Endothelial cell of umbilical vein (primary cell): ENCODE measurements around the gene ZSWIM6. TPM values are rescaled to one million over a fixed set of nuclear protein-coding genes. Genes with fewer than 3 reads are reported as not detected.

Experiments
- BruUV-seq: library from RNA; stranded (reverse); fragments of 400-500 nt; replicated peaks from 2 replicates; lab custom pipeline; 2021; lab: Mats Ljungman, UMichigan
- CTCF ChIA-PET: fragments of 300-600, 350-600 bp; sonication (Branson Sonifier 250); formaldehyde crosslinking; loops from one replicate; lab custom pipeline; 2021; ENCODE audit warnings: antibody characterized with exemption, inconsistent platforms; lab: Charles Lee
- POLR2A ChIA-PET: fragments of 300-600, 350-600 bp; sonication (Branson Sonifier 250); formaldehyde crosslinking; loops from one replicate; lab custom pipeline; 2021; ENCODE audit warnings: antibody characterized with exemption, inconsistent platforms; lab: Charles Lee
- DNase-seq: peaks from one replicate; pipeline ENCODE4 v3.0.0-alpha.2; 2011; ENCODE audit warnings: low read depth, low spot score
- FAIRE-seq: peaks from 2 replicates; lab custom pipeline; 2011; peaks lifted over from hg19 to GRCh38; lab: Jason Lieb, UNC
- H2AFZ ChIP-seq: 2 replicates; pipeline ENCODE4 v1.6.0; 2012; ENCODE audit warnings: low read depth, low read length, control low read depth, inconsistent platforms
- H3K27ac ChIP-seq: 2 replicates; pipeline ENCODE4 v1.5.1; 2011; ENCODE audit warnings: low read depth, mild to moderate bottlenecking, control low read depth, low read length, moderate library complexity; ENCODE audit not compliant: insufficient read depth
- H3K27me3 ChIP-seq, 2 experiments: 2 replicates each; pipeline versions ENCODE4 v1.6.0 to v1.6.1; 2011; ENCODE audit warnings: low read length in 2 of 2, mixed read lengths in 1 of 2; ENCODE audit not compliant: control insufficient read depth in 2 of 2, insufficient read depth in 2 of 2
- H3K36me3 ChIP-seq, 2 experiments: 2 replicates in 1 of 2; 3 replicates in 1 of 2; pipeline ENCODE4 v1.5.1; 2011; ENCODE audit warnings: low read length in 2 of 2, mild to moderate bottlenecking in 1 of 2, moderate library complexity in 1 of 2; ENCODE audit not compliant: control insufficient read depth in 2 of 2, insufficient read depth in 2 of 2; ENCODE audit errors: extremely low read depth in 1 of 2
- H3K4me1 ChIP-seq: 3 replicates; pipeline ENCODE4 v1.5.1; 2011; ENCODE audit warnings: mild to moderate bottlenecking, low read length; ENCODE audit not compliant: control insufficient read depth, insufficient read depth; ENCODE audit errors: extremely low read depth
- H3K4me2 ChIP-seq: 2 replicates; pipeline ENCODE4 v1.6.1; 2011; ENCODE audit warnings: low read length, control low read depth, mixed read lengths; ENCODE audit not compliant: insufficient read depth
- H3K4me3 ChIP-seq, 3 experiments: fragments of 200-600 bp in 1 of 3; sonication (generic), shearing (Covaris generic) in 1 of 3; replicated peaks in 1 of 3; 2 replicates each; pipeline ENCODE4 v1.5.1; 2011 to 2016; ENCODE audit warnings: control low read depth in 3 of 3, low read length in 3 of 3, mild to moderate bottlenecking in 2 of 3, inconsistent platforms in 1 of 3, low read depth in 1 of 3, moderate library complexity in 1 of 3; ENCODE audit not compliant: insufficient read depth in 1 of 3
- H3K79me2 ChIP-seq: 2 replicates; pipeline ENCODE4 v1.6.0; 2012; ENCODE audit warnings: low read length, inconsistent platforms; ENCODE audit not compliant: control insufficient read depth, insufficient read depth
- H3K9ac ChIP-seq: replicated peaks from 2 replicates; pipeline ENCODE3; 2011; ENCODE audit warnings: low read length, control low read depth; ENCODE audit not compliant: insufficient read depth; ENCODE audit errors: extremely low read depth
- H3K9me1 ChIP-seq: replicated peaks from 3 replicates; pipeline ENCODE4 v1.6.0; 2011; ENCODE audit warnings: mild to moderate bottlenecking, low read length; ENCODE audit not compliant: control insufficient read depth, insufficient read depth; ENCODE audit errors: extremely low read depth
- H3K9me3 ChIP-seq: replicated peaks from 2 replicates; pipeline ENCODE4 v1.5.1; 2012; ENCODE audit warnings: low read length, inconsistent platforms; ENCODE audit not compliant: control insufficient read depth, insufficient read depth
- H4K20me1 ChIP-seq: replicated peaks from 2 replicates; pipeline ENCODE3; 2011; ENCODE audit warnings: mild to moderate bottlenecking, low read length; ENCODE audit not compliant: control insufficient read depth, insufficient read depth; ENCODE audit errors: extremely low read depth
- EZH2 ChIP-seq: IDR thresholded peaks from 2 replicates; pipeline ENCODE4 v1.6.1; 2012; ENCODE audit warnings: borderline replicate concordance, low read depth, mild to moderate bottlenecking, moderate library complexity, low read length, inconsistent platforms; ENCODE audit not compliant: severe bottlenecking
- FOS ChIP-seq: IDR thresholded peaks from 2 replicates; pipeline ENCODE4 v1.6.1; 2011; ENCODE audit warnings: mild to moderate bottlenecking, low read length, moderate library complexity, borderline replicate concordance; ENCODE audit not compliant: insufficient read depth
- GATA2 ChIP-seq: IDR thresholded peaks from 2 replicates; pipeline ENCODE4 v1.7.0; 2011; ENCODE audit warnings: low read depth, mild to moderate bottlenecking, moderate library complexity, mixed read lengths, low read length; ENCODE audit not compliant: insufficient read length, insufficient read depth
- JUN ChIP-seq: IDR thresholded peaks from 2 replicates; pipeline ENCODE4 v1.6.1; 2011; ENCODE audit warnings: borderline replicate concordance, low read depth; ENCODE audit not compliant: insufficient read length, insufficient read depth
- MYC ChIP-seq: IDR thresholded peaks from one replicate; pipeline ENCODE4 v1.6.1; 2011; ENCODE audit warnings: mild to moderate bottlenecking, low read depth, low read length
- POLR2A ChIP-seq: IDR thresholded peaks from 2 replicates; pipeline ENCODE4 v1.6.1; 2012; ENCODE audit warnings: low read depth, mild to moderate bottlenecking, control low read depth, low read length
- POLR2AphosphoS5 ChIP-seq: IDR thresholded peaks from 2 replicates; pipeline ENCODE4 v1.6.1; 2012; ENCODE audit warnings: low read depth, mild to moderate bottlenecking, control low read depth, low read length, moderate library complexity; ENCODE audit not compliant: insufficient read depth
- dilution Hi-C: fragments of 300-500 bp; cut with MboI; formaldehyde crosslinking; loops from one replicate; pipeline ENCODE4 v1.15.0; 2019; ENCODE audit warnings: low sequenced_read_pairs; ENCODE audit not compliant: extremely low pct_ligation_motif_present
- intact Hi-C: fragments of 100-400 bp; cut with micrococcal nuclease; formaldehyde crosslinking; loops from one replicate; pipeline ENCODE4 v1.10.0; 2022
- polyA plus RNA-seq, 4 experiments: library from polyadenylated mRNA; depleted of rRNA in 3 of 4; stranded (reverse) in 3 of 4; unstranded in 1 of 4; fragments of >200 nt; gene quantifications; 2 replicates each; pipeline versions ENCODE4 v1.2.1 to v1.2.3, GENCODE V29; 2011 to 2012; ENCODE audit warnings: missing spikeins in 1 of 4
- total RNA-seq: library from RNA; stranded (reverse); gene quantifications from 2 replicates; pipeline ENCODE4 v1.2.3, GENCODE V29; 2021
- TF ChIP-seq, protein P1 (sequence below): IDR thresholded peaks from 2 replicates; pipeline ENCODE4 v1.6.1; 2011; ENCODE audit not compliant: insufficient read depth, insufficient read length
- TF ChIP-seq, protein P2 (sequence below), 2 donors: IDR thresholded peaks; 1 replicate in 1 of 2; 2 replicates in 1 of 2; pipeline ENCODE4 v1.5.1; 2011; ENCODE audit warnings: low read length in 2 of 2, mild to moderate bottlenecking in 2 of 2, moderate library complexity in 2 of 2, control low read depth in 1 of 2, inconsistent platforms in 1 of 2, low read depth in 1 of 2; ENCODE audit not compliant: insufficient read depth in 1 of 2; ENCODE audit errors: extremely low read depth in 1 of 2

The ZSWIM6 gene
- total and polyA plus RNA-seq, 2 donors (not counting 3 experiments of a cell fraction or from before 2014, with no cell fraction given): 14.9 to 25.3 TPM

DNA sequence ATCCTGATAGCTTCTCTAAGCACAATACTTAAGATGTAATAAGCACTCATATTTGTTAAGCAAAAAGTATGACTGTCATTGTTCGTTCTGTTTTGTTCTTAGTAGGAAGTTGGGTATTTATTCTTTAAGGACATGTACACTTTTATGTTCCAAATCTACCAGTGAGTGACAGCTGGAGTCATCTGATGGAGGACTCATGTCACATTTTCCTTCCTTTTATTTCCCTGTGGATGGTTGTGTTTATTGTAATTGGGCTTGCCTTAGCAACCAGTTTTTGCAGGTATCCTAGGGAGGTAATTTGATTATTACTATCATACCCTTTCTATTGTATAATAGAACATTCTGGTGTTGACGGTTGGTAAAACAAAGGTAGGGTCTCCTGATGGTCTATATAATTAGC, 145.7 kb downstream of the ZSWIM6 start:
- Histone ChIP-seq H3K9me1 (no peaks in the 10 kb centered on the region), H2AFZ (no peak overlapping the region), H3K27me3 (no peaks in the 10 kb centered on the region), H3K4me2 (no peak overlapping the region), H3K9ac (no peak overlapping the region), H3K9me3 (no peaks in the 10 kb centered on the region), H3K27ac (no peak overlapping the region), H3K4me3 (no peak overlapping the region), H3K4me1 (no peaks in the 10 kb centered on the region), H3K79me2 (peaks cover 74% of the 10 kb centered on the region), H4K20me1 (peaks cover 9% of the 10 kb centered on the region), H3K36me3 (peaks cover 0 to 7% of the 10 kb centered on the region in 2 experiments)
- intact Hi-C loops (no loop called here), dilution Hi-C loops (no loop called here)
- ChIA-PET CTCF (interaction anchor here (1.2 to 2.9 kb wide), 2 partner anchors 11 to 46 kb away, joined by 3 to 9 read pairs; no protein-coding TSS in a partner anchor), POLR2A (no interaction called here)
- no TSS peak for BruUV-seq
- DNase-seq: no peak
- TF ChIP-seq GATA2 (no peak), FOS (no peak), POLR2AphosphoS5 (no peak), MYC (no peak), JUN (no peak), POLR2A (no peak), EZH2 (no peak)
- TF ChIP-seq, protein P1, sequence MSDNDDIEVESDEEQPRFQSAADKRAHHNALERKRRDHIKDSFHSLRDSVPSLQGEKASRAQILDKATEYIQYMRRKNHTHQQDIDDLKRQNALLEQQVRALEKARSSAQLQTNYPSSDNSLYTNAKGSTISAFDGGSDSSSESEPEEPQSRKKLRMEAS: no peak
- TF ChIP-seq, protein P2, sequence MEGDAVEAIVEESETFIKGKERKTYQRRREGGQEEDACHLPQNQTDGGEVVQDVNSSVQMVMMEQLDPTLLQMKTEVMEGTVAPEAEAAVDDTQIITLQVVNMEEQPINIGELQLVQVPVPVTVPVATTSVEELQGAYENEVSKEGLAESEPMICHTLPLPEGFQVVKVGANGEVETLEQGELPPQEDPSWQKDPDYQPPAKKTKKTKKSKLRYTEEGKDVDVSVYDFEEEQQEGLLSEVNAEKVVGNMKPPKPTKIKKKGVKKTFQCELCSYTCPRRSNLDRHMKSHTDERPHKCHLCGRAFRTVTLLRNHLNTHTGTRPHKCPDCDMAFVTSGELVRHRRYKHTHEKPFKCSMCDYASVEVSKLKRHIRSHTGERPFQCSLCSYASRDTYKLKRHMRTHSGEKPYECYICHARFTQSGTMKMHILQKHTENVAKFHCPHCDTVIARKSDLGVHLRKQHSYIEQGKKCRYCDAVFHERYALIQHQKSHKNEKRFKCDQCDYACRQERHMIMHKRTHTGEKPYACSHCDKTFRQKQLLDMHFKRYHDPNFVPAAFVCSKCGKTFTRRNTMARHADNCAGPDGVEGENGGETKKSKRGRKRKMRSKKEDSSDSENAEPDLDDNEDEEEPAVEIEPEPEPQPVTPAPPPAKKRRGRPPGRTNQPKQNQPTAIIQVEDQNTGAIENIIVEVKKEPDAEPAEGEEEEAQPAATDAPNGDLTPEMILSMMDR (IDR thresholded peaks at IDR 0.05; ENCODE audit: extremely low read depth in 1 of 2, insufficient read depth in 1 of 2, low read depth in 1 of 2, low read length in 2 of 2): no peak
- FAIRE-seq: no peak
